ENCODE data around the gene IGSF3. TPM values are rescaled to one million over a fixed set of nuclear protein-coding genes. Genes with fewer than 3 reads are reported as not detected.
"Not testable (repeated sequence)": the region's sequence is repeated elsewhere in the genome, so short reads cannot be mapped to it uniquely, and the experiment has no call there.

IGSF3 gene
- total RNA-seq, 2 experiments from 2014 or later, result 0.03 to 0.91 TPM

- H3K4me3 Mint-ChIP-seq; H3K27me3 Mint-ChIP-seq; H3K9me3 Mint-ChIP-seq (ENCODE audit: low read depth); DNase-seq; H3K36me3 Mint-ChIP-seq; H3K27ac Mint-ChIP-seq; CTCF ChIA-PET; ATAC-seq: not testable (repeated sequence)
- H3K4me1 Mint-ChIP-seq, result peaks cover 11% of the 10 kb centered on the region
These were observed 75.5 kb downstream of the IGSF3 start for GRCh38 chr1:116591951-116592605.

- H3K4me3 Mint-ChIP-seq; H3K27ac Mint-ChIP-seq; ATAC-seq; DNase-seq; H3K36me3 Mint-ChIP-seq; H3K27me3 Mint-ChIP-seq; H3K4me1 Mint-ChIP-seq; H3K9me3 Mint-ChIP-seq (ENCODE audit: low read depth); CTCF ChIA-PET: not testable (repeated sequence)
These were observed 76.3 kb downstream of the IGSF3 start for GRCh38 chr1:116591006-116591950.

DNA sequence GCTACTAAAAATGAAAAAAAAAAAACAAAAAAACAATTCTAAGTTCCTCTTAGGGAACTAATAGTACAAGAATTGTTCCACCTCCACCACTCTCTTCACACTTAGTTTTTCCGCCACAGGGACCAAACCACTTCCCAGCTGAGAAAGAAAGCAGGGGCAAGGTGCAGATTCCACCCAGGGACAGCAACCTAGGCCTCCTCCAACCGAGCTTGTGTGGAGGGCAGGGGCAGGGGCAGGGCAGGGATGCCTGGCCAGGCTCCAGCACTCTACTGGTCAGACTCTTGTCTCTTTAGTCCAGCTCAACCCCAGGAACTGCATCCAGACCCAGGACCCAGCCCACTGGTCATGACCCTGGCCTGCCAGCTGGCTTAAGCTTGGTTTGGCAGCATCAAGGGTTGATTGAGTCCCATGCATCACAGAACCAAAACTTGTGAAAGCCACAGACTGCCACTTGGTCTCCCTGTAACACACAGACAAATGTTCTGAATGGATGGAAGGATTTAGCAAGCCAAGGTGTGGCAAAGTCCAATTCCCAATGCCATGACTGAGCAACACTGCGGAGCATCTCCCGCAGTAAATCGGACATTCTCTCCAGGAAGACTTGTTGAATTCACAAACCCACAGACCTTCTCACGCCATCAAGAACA lies 77.1 kb downstream of the IGSF3 start:
- DNase-seq; H3K27ac Mint-ChIP-seq; H3K4me3 Mint-ChIP-seq; ATAC-seq; H3K4me1 Mint-ChIP-seq; H3K9me3 Mint-ChIP-seq (ENCODE audit: low read depth); H3K27me3 Mint-ChIP-seq; H3K36me3 Mint-ChIP-seq; CTCF ChIA-PET: not testable (repeated sequence)

DNA sequence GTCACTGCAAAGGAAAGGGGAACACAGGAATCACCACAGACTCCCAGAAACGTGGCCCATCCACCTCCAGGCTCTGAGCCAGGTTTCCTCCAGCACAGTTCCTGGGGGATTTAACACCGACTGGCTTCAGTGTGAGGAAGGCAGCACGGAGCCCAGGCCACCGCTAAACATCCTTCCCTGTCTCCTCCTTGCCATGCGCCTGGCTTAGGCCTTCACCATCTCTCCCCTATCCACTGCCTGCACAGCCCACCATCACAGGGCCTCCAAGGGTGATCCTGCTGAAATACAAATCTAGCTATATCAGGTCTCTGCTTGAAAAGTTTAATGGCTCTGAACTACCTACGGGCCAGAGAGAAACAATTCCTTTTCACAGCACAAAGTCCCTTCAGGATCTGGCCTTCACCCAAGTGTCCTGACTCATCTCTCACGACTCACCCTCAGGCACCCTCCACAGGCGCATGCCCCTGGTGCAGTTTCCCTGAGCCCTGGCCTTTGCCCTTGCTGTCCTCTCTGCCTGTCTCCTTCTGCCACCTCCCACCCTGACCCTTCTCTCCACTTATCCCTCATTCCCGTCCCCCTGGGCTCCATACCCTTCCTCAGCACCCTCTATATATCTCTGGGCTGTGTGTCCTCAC lies 78.3 kb downstream of the IGSF3 start:
- H3K27me3 Mint-ChIP-seq; ATAC-seq; H3K4me3 Mint-ChIP-seq; DNase-seq; H3K4me1 Mint-ChIP-seq; H3K36me3 Mint-ChIP-seq; H3K27ac Mint-ChIP-seq; CTCF ChIA-PET; H3K9me3 Mint-ChIP-seq (ENCODE audit: low read depth): not testable (repeated sequence)

- H3K4me1 Mint-ChIP-seq, result no peaks in the 10 kb centered on the region
- no peak for ATAC-seq
- no peaks in the 10 kb centered on the region for H3K36me3 Mint-ChIP-seq
- H3K4me3 Mint-ChIP-seq, result no peak overlapping the region
- no peak overlapping the region for H3K27ac Mint-ChIP-seq
- no peak for DNase-seq
- CTCF ChIA-PET, result interaction anchor here (1.6 kb wide), 1 partner anchor 13 kb away, joined by 5 read pairs; no protein-coding TSS in a partner anchor
- H3K9me3 Mint-ChIP-seq (ENCODE audit: low read depth), result no peaks in the 10 kb centered on the region
- no peaks in the 10 kb centered on the region for H3K27me3 Mint-ChIP-seq
These were observed 79.9 kb downstream of the IGSF3 start for GRCh38 chr1:116587501-116588227.

DNA sequence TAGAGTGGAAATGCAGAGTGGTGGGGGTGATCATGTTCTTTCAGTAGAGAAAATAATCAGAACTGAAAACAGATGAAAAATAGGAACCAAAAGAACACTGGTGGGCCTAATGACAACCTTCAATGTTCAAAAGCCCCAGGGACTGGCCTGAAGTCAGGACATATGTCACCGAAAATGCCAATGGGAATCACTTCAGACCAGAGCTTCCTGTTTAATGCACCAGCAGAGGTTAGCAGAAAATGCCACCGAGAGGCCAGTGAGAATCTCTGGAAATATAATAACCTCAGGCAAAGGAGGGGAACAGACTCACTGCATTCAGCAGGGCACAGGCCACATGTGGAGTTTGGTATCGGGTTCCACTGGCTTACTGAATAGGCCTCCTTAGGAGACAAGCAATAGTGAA lies 80.8 kb downstream of the IGSF3 start:
- H3K4me1 Mint-ChIP-seq, result no peaks in the 10 kb centered on the region
- H3K36me3 Mint-ChIP-seq, result no peaks in the 10 kb centered on the region
- CTCF ChIA-PET, result interaction anchor here (1.6 kb wide), 1 partner anchor 12 kb away, joined by 5 read pairs; no protein-coding TSS in a partner anchor
- H3K27me3 Mint-ChIP-seq, result no peaks in the 10 kb centered on the region
- no peak overlapping the region for H3K4me3 Mint-ChIP-seq
- no peak overlapping the region for H3K27ac Mint-ChIP-seq
- no peaks in the 10 kb centered on the region for H3K9me3 Mint-ChIP-seq (ENCODE audit: low read depth)
- no peak for ATAC-seq
- DNase-seq, result no peak

DNA sequence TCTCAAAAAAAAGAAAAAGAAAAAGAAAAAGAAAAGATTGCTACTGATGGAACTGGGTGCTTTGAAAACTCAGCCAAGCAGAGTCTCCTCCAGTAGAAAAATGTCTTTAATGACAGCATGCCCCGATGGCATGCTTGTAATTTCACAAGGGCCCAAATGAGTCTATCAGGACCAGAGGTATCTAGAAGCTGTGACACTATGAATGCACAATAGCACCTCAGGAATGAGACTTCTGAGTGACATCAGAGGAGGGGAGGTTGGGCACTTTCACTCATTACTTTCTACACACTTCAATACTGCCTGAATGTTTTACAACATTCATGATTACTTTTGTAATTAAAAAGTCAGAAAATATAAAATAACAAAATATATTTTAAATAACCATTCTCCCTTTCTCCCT lies 81.6 kb downstream of the IGSF3 start:
- no peaks in the 10 kb centered on the region for H3K27me3 Mint-ChIP-seq
- no peak overlapping the region for H3K27ac Mint-ChIP-seq
- H3K9me3 Mint-ChIP-seq (ENCODE audit: low read depth), result no peaks in the 10 kb centered on the region
- CTCF ChIA-PET, result no interaction called here
- no peaks in the 10 kb centered on the region for H3K4me1 Mint-ChIP-seq
- ATAC-seq (no peak), DNase-seq (no peak)
- no peaks in the 10 kb centered on the region for H3K36me3 Mint-ChIP-seq
- no peak overlapping the region for H3K4me3 Mint-ChIP-seq

GRCh38 chr1:116581323-116581885 lies 86.1 kb downstream of the IGSF3 start:
- H3K27ac Mint-ChIP-seq, result no peak overlapping the region
- H3K36me3 Mint-ChIP-seq, result no peaks in the 10 kb centered on the region
- DNase-seq (no peak), ATAC-seq (no peak)
- no peaks in the 10 kb centered on the region for H3K4me1 Mint-ChIP-seq
- H3K27me3 Mint-ChIP-seq, result peaks cover 5% of the 10 kb centered on the region
- CTCF ChIA-PET, result interaction anchor here (0.9 kb wide), 1 partner anchor 14 kb away, joined by 3 read pairs; no protein-coding TSS in a partner anchor
- H3K9me3 Mint-ChIP-seq (ENCODE audit: low read depth), result no peaks in the 10 kb centered on the region
- H3K4me3 Mint-ChIP-seq, result no peak overlapping the region

DNA sequence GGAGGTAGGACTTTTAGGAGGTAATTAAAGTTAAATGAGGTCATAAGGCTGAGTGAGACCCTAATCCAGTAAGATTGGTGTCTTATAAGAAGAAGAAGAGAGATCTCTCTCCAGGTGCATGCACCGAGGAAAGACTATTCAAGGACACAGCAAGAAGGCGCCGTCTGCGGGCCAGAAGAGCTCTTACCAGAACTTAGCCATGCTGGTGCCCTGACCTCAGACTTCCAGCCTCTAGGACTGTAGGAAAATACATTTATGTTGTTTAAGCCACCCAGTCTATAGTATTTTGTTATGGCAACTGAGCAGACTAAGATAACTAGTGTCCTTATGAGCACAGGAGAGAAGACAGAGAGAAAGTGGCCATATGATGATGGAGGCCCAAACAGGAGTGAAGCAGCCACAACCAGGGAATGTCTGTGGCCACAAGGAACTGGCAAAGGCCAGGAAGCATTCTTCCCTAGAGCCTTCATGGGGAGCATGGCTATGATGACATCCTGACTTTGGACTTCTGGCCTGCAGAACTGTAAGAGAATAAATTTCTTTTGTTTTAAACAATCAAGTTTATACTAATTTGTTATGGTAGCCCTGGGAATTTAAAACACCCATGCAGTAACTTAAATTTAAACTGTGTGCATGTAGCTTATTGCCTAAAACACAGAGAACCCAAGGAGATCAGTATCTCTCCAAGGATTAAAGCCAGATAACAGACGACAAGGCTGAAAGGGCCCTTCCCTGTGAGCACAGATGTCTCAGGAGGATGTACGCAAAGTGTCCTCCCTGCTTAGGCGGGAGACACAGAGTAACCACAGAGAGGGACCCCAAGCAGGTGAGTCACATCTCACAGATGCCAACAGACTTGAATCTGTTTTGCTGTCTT lies 86.8 kb downstream of the IGSF3 start:
- Mint-ChIP-seq H3K27ac (no peak overlapping the region), H3K27me3 (peaks cover 5% of the 10 kb centered on the region), H3K9me3 (ENCODE audit: low read depth) (no peaks in the 10 kb centered on the region), H3K4me3 (no peak overlapping the region), H3K36me3 (no peaks in the 10 kb centered on the region), H3K4me1 (no peaks in the 10 kb centered on the region)
- DNase-seq (no peak), ATAC-seq (no peak)
- CTCF ChIA-PET, result no interaction called here

DNA sequence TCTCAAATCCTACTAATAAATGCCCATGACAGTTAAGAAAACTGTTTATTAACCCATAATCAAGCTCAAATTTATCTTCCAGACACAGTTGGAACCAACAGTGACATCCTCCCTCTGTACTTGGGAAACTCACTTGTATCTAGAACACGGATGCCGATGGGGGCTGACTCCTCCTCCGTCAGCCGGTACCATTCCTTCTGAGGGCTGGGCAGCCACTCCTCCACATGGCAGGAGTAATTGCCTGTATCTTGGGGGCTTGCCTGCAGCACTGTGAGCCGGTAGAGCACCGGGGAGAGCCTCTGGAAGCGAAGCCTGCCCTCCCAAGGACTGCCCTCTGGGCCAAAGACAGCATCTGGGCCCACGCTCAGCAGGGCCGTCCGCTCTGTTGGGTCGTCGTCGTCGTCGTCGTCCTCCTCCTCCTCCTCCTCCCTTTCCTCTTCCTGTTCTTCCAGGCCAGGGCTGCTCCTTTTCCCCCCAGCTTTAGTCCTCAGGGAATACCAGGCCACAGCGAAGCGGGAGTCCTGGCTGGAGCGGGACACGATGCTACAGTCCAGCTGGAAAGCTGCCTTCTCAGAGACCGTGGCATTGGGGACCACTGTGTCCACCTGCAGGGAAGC lies 88.2 kb downstream of the IGSF3 start:
- CTCF ChIA-PET, result no interaction called here
- no peak overlapping the region for H3K27ac Mint-ChIP-seq
- H3K27me3 Mint-ChIP-seq, result peaks cover 5% of the 10 kb centered on the region
- H3K4me1 Mint-ChIP-seq, result peaks cover 8% of the 10 kb centered on the region
- H3K36me3 Mint-ChIP-seq, result no peaks in the 10 kb centered on the region
- H3K4me3 Mint-ChIP-seq, result no peak overlapping the region
- no peaks in the 10 kb centered on the region for H3K9me3 Mint-ChIP-seq (ENCODE audit: low read depth)
- no peak for DNase-seq
- ATAC-seq, result no peak

DNA sequence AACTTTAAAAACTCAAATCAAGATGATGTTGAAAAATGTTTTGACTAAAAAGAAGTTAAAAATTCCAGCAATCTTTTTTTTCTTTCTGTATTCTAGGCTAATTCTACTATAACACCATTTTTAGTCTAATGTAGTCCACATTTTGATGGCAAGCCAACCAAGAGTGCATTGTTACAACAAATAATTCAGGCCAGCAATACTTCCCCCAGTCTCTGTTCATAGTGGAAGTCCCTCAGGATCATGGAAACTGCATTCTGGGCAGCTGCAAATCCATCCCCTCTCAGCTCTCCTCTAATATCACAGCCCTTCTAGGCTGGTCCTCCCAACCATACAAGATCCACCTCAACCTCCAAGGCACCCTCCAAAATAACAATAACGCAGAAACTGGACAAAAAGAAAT lies 89.0 kb downstream of the IGSF3 start:
- Mint-ChIP-seq H3K27me3 (peaks cover 5% of the 10 kb centered on the region), H3K36me3 (no peaks in the 10 kb centered on the region), H3K4me3 (no peak overlapping the region), H3K9me3 (ENCODE audit: low read depth) (no peaks in the 10 kb centered on the region), H3K27ac (no peak overlapping the region), H3K4me1 (peaks cover 12% of the 10 kb centered on the region)
- no peak for DNase-seq
- ATAC-seq, result no peak
- CTCF ChIA-PET, result interaction anchor here (1.5 kb wide), 1 partner anchor 481 kb away, joined by 3 read pairs; the partner anchor contains the start of gene TTF2
